GM03348 (cell line): Measurements from ENCODE around the gene TRMT10B.

ENCODE experiments used
- DNase-seq: peaks from one replicate; pipeline ENCODE4 v3.0.0; 2012; ENCODE audit warnings: low spot score

The TRMT10B gene, protein sequence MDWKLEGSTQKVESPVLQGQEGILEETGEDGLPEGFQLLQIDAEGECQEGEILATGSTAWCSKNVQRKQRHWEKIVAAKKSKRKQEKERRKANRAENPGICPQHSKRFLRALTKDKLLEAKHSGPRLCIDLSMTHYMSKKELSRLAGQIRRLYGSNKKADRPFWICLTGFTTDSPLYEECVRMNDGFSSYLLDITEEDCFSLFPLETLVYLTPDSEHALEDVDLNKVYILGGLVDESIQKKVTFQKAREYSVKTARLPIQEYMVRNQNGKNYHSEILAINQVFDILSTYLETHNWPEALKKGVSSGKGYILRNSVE

DNA sequence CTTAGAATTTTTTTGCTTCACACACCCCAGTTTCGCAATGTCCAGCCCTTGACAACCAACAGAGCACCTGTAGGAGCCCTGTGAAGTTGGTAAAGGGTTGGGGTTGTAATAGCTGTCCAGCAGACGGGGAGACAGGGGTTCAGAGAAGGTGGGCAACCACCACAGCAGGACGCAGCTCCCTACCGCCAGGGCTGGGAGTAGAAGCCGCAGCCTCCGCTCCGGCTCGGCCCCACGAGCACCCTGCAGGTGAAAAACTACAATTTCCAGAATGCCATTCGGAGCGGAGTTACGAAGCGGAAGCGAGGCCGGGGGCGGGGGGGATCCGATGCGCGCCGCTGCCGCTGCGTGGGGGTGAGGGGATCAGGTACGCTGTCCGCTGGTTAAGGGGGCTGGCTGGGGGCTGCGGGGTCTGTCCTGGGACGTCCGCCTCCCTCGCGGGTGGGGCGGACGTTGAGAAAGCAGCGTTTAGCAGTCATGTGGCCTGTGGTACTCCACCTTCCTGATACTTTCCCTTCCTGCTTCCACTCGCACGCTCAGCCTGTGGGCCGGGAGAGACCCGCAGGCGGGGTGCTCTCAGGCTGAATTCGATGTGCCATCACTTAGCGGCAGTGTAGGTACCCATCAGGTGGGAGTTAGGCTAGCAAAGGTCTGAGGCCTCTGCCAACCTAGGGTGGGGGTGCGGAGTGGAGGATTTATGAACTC, at the start of gene TRMT10B:
TRMT10B (plus strand) TSS at position 317 of the 702 bp plus-strand sequence. CDS start 8,127 bp downstream, outside the sequence.
- peak; percentile 87 for DNase-seq

DNA sequence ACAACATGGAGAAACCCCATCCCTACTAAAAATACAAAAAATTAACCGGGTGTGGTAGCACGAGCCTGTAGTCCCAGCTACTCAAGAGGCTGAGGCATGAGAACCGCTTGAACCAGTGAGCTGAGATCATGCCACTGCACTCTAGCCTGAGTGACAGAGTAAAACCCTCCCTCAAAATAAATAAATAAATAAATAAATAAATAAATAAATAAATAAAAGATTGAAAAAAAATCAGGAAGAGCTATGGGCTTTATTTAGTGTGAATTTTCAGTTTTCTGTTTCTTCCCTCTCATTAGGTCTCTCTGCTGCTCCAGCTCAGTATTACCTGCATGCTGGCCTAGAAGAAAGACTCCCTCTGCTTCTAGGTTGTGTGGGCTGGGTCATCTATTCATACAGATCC, 47.8 kb upstream of the TRMT10B start:
- DNase-seq = no peak

DNA sequence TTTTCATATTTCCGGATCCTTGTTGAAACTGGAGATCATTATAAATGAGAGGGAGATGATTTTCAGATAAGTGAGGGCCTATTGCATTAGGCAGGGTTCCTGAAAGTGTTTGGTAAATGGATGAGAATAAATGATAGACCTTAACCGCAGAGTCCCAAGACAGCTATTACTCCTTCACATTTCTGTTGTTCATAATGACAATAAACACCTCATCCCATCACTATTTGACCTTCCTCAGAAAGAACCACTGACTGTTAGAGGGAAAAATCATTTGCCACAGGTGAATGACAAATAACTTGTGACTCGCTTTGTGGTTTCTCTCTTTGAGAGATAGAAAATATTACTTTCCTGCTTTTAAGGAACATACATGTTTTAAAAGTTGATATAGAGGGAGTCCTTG, 47.3 kb upstream of the TRMT10B start:
- DNase-seq = no peak

DNA sequence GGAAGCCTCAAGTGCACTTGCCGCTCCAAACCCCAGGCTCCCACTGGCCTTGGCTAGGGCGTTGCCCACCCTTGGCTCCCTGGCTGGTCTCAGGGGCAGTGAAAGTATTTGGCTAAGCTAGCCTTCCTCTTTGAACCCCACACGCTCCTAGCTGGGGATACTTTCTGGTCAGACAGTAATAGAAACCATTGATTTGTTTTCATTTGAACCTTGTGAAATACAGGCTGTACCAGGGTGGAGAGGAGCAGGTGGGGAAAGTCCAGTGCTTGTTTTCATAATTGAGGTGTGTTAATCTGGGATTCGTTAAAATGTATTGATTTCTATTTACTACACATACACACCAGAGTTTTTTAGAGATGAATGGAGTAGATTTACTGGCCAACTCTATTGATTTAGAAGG, 45.9 kb upstream of the TRMT10B start:
- DNase-seq = no peak

DNA sequence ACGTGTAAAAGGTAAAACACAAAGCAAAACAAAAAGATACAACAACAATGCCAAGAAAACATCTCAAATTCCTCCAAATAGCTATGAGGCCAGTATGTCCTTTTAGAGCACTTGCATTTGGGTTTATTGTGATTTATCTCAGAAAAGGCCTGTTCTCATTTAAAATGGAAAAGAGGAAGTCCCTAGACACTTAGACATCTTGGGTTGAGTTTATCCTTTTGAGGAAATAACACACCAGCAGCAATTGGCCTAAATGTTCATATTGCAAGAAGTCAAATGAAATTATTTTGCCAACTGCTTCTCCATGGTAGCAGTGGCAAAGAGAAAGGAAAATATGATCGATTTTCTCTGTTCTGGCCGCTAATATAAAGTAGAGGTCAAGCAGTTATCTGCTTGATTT, 43.6 kb upstream of the TRMT10B start:
- DNase-seq = no peak

DNA sequence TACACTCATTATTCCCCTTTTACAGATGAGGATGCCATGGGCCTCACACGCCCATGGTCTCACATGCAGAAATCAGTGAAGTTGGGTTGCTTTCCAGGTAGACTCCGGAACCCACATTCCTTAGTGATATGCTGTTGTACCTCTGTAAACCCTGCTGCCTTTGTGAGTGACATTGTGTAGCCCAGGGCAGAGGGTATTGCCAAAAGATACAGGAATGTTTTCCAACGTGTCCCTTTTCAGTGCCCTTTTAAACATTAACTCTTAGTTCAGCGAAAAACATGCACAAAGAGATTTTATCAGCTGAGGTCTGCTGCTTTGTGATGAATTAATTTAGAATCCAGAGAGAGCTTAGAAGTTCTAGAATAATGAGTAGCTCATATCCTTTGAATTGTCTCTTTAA, 38.3 kb upstream of the TRMT10B start:
- DNase-seq = no peak

DNA sequence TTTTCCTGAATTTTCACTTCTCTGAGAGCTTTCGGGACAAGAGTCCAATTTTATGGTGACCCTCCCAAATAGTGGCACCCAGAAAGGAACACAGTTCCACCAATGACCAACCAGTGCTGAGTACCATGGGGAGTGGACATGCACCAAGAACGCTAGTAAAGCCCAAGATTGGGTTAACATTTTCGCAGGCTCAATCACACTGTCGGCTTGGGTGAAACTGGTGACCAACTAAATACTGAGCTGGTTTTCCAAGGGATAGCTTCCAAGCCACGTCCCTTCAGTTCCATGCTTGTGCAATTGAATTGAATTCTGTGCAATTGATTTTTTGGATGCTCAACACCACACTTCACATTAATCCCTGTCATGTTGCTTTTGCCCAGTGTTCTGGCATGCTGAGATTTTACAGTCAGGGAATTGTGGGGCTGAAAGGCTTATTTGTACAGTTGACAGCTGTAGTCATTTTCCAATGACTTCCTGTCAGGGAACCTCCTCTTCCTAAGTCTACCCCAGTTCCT, 37.6 kb upstream of the TRMT10B start:
- DNase-seq = no peak

DNA sequence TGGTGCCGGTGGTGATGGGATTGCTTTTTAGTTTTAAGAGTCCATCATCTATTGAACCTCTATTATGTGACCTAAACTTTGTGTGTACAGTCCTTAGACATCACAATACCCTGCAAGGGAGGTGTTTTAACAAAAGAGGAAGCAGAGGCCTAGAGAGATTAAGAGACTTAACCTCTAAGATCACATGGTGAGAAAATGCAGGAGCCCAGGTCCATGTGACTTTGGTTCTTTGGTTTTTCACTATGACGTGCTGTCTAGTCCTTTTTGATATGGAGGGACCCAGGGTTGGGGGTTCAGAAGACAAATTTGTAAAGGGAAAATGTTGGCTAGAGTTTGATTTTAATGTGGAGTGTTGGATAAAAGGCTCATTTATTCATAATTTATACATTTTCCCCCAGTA, 34.1 kb upstream of the TRMT10B start:
- DNase-seq = no peak

DNA sequence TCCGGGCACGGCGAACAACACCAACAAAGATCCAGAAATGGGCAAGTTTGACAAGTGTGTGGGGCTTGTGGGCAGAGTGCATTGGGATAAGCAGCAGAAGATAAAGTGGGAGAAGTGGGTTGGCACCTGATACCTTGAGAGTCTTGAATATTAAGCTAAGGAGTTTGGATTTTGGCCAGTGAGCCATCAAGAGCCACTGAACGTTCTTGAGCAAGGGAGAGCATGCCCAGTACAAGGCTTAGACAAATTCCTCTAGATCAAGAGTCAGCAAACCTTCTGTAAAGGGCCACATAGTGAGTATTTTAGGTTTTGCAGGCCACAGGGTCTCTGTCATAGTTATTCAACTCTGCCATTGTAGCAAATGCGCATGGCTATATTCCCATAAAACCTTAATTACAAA, 26.6 kb upstream of the TRMT10B start:
- no peak for DNase-seq

DNA sequence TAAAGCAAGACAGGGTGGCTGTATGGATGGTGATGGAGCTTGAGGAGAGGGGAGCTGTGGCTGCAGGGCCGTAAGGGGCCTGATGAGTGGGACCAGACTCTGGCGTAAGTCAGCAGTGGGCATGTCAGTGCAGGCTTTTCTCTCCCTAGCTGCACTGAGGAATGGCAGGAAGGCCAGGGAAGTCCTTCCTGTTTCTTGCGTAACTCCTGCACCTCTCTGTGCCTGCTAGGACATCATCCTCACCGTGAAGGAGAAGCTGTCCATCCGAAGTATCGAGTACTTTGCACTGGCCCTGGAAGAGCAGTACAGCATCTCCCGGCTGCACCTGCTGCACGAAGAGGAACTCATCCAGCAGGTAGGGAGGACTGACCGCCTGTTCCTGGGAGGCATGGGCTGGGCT, 24.1 kb upstream of the TRMT10B start:
- no peak for DNase-seq

DNA sequence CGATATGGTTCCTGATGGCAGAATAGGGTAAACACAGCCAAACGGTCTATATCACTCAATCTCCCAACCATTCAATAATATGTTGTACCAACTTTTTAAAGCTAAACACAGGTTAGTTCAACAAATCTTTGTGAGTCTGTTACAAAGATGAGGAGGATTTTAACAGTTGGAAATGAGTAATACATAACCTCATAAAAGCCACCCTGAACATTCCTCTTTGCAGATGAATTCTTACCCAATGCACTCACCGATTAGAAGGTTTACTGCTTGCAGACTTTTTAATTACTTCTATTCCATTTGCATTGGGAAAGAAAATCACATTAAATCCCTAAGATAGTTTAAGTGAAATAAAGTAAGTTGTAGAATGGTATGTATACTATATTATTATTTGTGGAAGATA, 23.3 kb upstream of the TRMT10B start:
- peak; percentile 24 for DNase-seq

DNA sequence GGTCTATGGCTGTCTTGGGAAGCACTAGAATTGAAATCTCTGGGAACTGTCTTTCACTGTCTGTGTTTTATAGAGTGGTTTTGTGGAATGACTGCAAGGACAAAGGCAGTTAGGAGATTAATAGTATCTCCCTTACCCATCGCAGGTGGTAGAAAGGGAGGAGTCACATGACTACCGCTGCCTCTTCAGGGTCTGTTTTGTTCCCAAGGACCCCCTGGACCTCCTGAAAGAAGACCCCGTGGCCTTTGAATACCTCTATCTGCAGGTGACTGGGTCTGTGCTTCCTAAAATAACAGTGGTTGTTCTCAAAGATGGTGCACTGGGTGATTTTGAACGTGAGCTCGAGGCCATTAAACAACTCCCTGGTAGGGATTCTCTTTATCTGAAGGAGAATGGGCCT, 22.8 kb upstream of the TRMT10B start:
- no peak for DNase-seq

DNA sequence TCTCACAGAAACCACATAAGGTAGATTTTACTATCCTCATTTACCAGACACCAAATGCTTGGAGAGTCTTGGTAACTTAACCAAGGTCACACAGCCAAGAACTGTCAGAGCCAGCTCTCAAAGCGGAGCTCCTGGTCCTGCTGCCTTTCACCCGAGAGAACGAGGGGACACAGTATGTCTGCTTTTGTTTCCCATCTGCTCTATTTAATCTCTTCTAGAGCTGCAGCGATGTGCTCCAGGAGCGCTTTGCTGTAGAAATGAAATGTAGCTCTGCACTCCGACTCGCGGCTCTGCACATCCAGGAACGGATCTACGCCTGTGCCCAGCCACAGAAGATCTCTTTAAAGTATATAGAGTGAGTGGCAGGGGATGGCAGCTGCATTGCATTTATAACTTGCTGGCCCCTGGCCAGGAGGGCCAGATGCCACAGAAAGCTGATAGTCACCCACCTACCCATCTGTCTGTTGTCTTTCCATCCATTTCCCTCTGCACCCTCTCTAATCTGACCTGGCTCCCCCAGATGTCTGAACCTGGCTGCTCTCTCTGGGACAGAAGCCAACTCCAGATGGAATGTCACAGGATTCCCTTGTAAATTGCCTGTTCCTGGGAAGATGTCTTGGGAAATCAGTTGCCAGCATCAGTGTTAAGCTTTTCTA, 21.4 kb upstream of the TRMT10B start:
- DNase-seq = no peak

DNA sequence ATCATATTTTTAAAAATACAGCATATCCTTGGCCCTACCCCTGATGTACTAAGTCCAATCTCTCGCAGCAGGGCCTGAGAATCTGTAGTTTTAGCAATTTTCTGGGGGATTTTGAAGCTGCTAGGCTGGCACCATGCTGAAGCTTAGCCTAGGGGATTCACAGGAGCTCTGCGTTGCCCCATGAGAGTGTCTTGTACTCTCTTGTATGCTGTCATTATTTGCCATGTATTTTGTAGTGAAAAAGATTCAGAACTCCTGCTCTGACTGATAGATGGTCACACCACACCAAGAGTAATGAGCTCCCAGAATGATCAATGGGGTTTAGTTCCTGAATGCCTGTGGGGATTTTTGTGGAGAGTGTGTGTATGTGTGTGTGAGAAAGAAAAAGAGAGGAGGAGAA, 20.7 kb upstream of the TRMT10B start:
- DNase-seq = no peak

DNA sequence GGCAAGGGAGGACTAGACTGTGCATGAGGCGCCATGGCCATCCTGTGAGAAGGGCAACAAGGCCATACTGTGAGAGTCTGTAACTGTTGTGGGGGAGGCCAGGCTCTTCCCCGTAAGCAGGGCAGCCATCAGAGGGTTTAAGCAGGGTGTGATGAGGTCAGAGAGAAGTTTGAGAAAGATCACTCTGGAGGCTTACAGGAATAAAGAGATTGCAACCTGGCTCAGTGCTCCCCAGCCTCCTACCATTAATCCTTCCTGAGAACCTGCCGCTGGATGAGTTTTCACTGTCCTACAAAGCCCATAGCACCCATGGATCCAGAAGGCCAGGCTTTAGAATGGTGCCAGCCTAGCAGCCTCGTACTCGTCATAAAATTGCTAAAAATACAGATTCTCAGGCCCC, 14.4 kb upstream of the TRMT10B start:
- DNase-seq = no peak

DNA sequence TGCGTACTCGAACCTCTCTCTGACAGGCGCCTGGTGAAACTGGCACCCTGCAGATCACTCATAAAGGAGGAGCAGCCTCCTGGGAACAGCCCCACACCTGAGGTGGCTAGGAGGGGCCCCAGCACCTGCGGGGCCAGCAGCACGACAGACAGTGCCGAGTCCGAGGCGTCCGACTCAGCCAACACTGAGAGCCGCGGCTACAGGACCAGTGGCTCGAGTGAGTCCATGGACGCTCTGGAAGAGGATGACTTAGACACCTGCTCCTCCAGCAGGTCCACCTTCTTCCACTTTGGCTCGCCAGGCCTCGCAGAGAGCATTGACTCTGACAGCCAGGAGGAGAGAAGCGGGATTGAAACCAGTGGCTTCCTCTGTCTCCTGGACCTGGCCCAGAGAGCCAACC, 13.5 kb upstream of the TRMT10B start:
- no peak for DNase-seq

DNA sequence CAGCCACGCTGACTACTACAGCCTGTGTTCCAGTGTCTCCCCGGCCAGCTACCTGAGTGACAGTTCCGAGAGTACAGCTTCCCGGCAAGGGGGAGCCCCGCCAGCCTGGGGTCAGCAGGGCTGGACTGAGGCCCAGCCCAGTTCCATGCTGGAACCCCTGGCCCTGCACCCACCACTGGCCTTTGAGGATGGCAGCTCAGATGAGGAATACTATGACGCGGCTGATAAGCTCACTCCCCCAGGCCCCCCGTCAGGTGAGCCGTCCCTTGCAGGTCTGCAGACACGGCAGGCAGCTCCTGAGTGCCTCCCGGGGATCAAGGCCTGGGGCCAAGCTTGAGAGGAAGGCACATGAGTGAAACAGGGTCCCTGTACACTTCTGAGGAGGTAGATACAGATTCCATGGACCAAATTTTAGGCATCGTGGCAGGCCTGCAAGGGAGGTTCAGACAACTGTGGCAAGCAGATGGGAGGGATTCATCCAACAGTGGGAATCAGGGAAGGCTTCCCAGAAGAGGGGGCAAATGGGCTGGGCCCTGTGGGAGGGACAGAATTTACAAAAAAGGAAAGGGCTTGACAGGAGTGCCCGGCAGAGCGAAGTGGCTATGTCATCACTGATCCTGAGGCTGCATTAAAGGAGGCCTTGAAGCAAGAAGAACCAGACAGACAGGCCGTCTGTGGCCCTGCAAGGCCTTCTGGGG, 12.8 kb upstream of the TRMT10B start:
- no peak for DNase-seq

DNA sequence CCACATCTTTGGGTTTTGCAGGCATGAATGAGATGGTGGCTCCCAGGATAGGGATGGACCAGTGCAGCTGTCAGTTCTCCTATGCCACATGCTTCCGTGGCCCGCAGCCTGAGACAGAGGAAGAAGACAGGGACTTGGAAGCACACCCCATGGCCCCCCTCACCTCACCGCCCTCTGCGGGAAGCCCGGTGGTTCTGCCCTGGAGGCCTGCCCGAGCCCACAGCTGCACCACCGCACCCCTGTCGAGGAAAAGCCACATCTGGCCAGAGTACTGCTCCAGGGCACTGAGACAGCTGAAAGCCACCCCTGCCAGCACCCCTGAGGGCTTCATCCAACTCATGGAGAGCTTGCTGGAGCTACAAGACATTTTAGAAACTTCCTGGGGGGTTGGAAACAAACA, 7.6 kb upstream of the TRMT10B start:
- DNase-seq = no peak

DNA sequence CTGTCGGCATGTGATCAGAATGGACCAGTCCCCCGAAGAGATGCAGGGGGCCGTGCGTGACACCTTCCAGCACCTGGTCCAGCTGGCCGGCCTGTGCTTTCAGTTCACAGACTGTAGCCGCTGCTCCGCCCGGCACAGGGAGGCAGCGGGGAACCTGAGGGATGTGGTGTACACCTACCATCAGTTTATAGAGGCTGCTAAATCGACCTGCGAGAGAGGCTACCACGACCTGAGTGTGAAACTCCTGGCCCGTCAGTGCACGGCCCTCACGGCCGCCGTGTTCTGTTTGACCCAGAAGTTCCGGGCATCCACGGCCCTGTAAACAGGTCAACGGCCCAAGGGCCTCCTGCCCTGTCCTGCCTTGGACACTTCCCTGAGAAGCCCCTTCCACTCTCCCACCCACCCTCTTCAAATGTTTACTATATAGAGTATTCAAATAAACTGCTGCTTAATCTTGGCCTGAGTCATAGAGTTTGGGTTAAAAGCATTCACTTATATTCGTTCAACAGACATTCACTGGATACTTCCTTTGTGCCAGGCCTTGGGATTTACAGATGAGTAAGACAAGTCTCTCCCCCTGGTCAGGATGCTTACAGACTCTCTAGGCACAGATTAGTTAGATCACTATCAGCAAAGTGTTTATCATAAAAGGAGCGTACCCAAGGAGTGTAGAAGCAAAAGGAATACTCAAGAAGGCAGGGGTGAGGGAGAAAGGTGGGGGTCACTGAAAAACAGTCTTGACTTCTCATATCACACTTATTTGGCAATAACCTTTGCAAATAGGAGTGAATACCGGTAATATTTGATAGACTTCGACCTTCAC, 6.9 kb upstream of the TRMT10B start:
- DNase-seq = no peak

DNA sequence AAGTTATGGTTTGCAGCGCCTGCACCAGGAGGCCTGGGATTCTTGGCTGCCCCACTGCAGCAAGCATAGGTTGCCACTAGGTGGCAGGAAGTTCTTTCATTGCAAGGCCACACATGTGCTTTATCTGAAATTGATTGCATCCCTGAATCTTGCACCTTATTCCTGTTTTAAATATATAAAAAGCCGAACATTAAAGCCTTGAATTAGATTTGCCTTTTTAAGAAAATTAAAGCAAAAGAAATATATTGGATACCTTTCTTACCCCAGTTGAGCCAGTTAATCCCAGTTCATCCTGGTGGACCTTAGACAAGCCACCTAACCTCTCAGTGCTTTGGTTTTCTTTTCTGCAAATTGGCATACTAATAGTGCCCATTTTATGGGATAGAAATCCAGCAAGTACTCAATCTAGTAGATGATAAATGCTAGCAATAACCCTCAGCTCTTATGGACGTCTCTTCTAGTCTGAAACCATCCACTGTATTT, 6.3 kb upstream of the TRMT10B start:
- DNase-seq = peak; percentile 88

DNA sequence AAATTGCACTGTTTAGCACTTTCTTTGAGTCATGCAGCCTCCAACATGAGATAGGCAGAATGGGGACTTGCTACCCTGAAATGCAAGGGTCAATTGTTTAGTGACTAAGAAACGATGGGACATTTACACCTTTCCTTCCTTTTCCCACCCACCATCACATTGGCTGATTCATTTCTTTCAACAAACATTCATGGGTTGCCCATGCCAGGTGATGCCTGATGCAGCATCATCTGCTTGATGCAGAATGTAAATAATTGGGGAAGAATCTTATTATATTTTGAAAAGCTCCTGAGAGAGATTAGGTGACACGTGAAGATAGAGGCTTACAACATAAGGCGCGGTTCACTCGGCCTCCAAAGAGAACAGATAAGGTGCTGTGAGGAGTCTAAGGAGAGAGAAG, 4.5 kb upstream of the TRMT10B start:
- no peak for DNase-seq
